ENCODE measurements around the gene FNIP2. TPM values are rescaled to one million over a fixed set of nuclear protein-coding genes. Genes with fewer than 3 reads are reported as not detected.

Gene FNIP2
- total RNA-seq, 1 donor from 2014 or later = 36.5 TPM

DNA sequence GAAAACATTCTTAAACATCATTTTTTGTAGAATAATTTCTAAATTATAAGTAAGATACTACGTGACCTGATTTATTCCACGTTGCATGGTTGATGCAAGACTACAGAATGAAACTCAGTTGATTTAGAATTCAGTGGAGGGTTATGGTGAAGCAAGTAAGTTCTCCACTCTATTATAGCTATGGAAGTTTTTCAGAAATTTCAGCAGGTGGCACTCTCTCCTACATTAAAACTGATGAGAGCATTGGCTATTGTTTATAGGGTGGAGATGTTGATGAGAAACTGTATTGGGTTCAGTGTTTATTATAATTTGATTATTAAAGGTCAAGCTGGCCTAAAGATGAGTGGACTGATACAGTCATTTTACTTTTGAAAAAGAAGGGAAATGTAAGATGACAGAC is 88.0 kb downstream of the FNIP2 start:
- H3K27ac Mint-ChIP-seq = no peak overlapping the region
- H3K4me3 Mint-ChIP-seq = no peak overlapping the region
- no peak for DNase-seq (ENCODE audit: extremely low spot score, unreplicated experiment)
- TF ChIP-seq, protein P1, sequence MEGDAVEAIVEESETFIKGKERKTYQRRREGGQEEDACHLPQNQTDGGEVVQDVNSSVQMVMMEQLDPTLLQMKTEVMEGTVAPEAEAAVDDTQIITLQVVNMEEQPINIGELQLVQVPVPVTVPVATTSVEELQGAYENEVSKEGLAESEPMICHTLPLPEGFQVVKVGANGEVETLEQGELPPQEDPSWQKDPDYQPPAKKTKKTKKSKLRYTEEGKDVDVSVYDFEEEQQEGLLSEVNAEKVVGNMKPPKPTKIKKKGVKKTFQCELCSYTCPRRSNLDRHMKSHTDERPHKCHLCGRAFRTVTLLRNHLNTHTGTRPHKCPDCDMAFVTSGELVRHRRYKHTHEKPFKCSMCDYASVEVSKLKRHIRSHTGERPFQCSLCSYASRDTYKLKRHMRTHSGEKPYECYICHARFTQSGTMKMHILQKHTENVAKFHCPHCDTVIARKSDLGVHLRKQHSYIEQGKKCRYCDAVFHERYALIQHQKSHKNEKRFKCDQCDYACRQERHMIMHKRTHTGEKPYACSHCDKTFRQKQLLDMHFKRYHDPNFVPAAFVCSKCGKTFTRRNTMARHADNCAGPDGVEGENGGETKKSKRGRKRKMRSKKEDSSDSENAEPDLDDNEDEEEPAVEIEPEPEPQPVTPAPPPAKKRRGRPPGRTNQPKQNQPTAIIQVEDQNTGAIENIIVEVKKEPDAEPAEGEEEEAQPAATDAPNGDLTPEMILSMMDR (conservative IDR thresholded peaks at IDR 0.05) = peak; percentile 76
- peaks cover 6% of the 10 kb centered on the region for H3K4me1 Mint-ChIP-seq (ENCODE audit: unreplicated experiment)
- H3K27me3 Mint-ChIP-seq = no peaks in the 10 kb centered on the region
- no peaks in the 10 kb centered on the region for H3K9me3 Mint-ChIP-seq
- peaks cover 12% of the 10 kb centered on the region for H3K36me3 Mint-ChIP-seq

DNA sequence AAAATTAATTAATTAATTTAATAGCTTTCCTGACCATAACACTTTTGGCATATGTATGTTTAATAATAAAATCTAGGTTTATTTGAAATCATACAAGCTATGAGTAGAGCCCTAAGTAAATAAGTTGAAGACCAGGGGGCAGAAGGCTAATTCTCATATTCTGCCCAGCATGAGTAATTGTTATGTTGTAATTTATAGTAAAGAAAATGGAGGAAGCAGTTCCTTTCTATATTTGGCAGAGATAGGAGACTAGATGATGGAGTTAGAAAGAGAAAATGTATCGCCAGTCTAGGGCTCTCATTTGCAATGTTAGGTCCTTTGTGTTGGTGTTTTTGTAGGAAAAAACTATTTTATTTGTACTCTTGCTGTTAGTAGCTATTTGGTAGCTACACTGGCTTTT is 89.1 kb downstream of the FNIP2 start:
- DNase-seq (ENCODE audit: extremely low spot score, unreplicated experiment) = no peak
- TF ChIP-seq, protein P1 (conservative IDR thresholded peaks at IDR 0.05) = no peak
- Mint-ChIP-seq H3K4me1 (ENCODE audit: unreplicated experiment) (peaks cover 6% of the 10 kb centered on the region), H3K36me3 (peaks cover 22% of the 10 kb centered on the region), H3K9me3 (no peaks in the 10 kb centered on the region), H3K4me3 (no peak overlapping the region), H3K27me3 (no peaks in the 10 kb centered on the region), H3K27ac (no peak overlapping the region)

DNA sequence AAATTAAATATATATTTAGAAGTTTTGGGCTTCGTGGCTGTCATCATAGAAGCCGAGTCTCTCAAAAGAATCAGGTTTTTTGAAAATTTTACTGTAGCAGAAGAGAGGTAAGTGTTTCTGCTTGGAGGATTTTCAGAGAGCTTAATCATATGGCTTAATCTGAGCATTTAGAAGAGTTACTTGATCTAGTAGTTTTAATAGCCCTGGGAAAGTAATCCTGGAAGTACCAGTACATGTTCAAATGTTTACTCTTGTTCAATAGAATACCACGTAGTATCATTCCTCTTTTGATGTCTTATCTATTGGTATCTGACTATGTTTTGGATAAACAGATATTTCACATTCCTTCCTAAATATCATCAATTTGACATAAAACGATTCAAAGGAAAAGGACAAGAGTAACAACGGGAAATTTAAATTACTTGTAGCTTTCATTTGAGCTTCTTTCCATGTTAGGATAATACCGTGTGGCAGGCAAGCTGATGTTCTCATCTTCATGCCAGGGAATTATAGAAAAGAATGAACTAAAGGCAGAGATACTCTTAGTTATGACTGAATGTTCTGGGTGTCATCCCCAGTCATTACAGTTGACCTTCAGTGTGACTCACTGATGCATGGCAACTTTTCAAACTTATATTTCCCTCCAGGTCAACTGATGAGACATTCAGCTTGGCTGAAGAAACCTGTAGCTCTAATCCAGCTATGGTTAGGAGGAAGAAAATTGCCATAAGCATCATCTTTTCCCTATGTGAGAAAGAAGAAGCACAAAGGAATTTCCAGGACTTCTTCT is 89.8 kb downstream of the FNIP2 start:
- peaks cover 6% of the 10 kb centered on the region for H3K4me1 Mint-ChIP-seq (ENCODE audit: unreplicated experiment)
- TF ChIP-seq, protein P1 (conservative IDR thresholded peaks at IDR 0.05) = no peak
- no peak overlapping the region for H3K4me3 Mint-ChIP-seq
- no peak for DNase-seq (ENCODE audit: extremely low spot score, unreplicated experiment)
- no peaks in the 10 kb centered on the region for H3K27me3 Mint-ChIP-seq
- peaks cover 23% of the 10 kb centered on the region for H3K36me3 Mint-ChIP-seq
- no peak overlapping the region for H3K27ac Mint-ChIP-seq
- no peaks in the 10 kb centered on the region for H3K9me3 Mint-ChIP-seq

DNA sequence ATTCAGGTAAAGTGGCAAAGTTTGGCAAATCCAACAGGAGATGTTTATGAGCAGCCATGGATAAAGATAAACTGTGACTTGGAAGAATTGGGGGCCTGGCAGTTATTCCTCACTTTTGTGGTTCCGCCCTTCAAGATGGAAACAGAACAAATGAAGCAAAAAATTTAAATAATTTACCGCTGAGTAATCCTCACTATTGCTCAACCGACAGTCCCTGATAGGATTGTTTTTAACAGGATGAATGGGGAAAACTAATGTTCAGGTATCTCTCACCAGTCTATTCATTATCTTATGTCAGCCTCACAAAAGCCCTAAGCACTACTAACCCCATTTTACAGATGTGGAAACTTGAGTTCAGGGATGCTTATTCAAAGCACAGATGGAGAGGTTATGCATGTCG is 90.8 kb downstream of the FNIP2 start:
- no peaks in the 10 kb centered on the region for H3K27me3 Mint-ChIP-seq
- TF ChIP-seq, protein P1 (conservative IDR thresholded peaks at IDR 0.05) = no peak
- no peak overlapping the region for H3K27ac Mint-ChIP-seq
- peaks cover 4% of the 10 kb centered on the region for H3K4me1 Mint-ChIP-seq (ENCODE audit: unreplicated experiment)
- no peaks in the 10 kb centered on the region for H3K9me3 Mint-ChIP-seq
- no peak overlapping the region for H3K4me3 Mint-ChIP-seq
- peaks cover 26% of the 10 kb centered on the region for H3K36me3 Mint-ChIP-seq
- DNase-seq (ENCODE audit: extremely low spot score, unreplicated experiment) = no peak

DNA sequence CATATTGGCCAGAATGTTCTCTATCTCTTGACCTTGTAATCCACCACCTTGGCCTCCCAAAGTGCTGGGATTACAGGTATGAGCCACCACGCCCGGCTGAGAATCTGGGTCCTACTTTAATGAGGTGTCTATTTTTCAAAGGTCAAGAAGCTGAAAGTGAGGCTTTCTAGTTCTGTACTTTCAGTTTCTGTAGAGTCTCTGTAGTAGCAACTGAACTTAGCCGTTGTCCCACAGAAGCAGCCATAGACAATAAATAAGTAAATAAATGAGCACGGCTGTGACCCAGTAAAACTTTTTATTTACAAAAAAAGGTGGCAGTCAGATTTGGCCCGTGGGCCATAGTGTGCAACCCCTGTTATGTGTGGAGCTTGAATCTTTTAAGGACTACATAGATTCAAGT is 92.0 kb downstream of the FNIP2 start:
- no peak overlapping the region for H3K27ac Mint-ChIP-seq
- TF ChIP-seq, protein P1 (conservative IDR thresholded peaks at IDR 0.05) = no peak
- no peak overlapping the region for H3K4me3 Mint-ChIP-seq
- H3K36me3 Mint-ChIP-seq = peaks cover 29% of the 10 kb centered on the region
- no peak for DNase-seq (ENCODE audit: extremely low spot score, unreplicated experiment)
- H3K4me1 Mint-ChIP-seq (ENCODE audit: unreplicated experiment) = no peaks in the 10 kb centered on the region
- no peaks in the 10 kb centered on the region for H3K27me3 Mint-ChIP-seq
- H3K9me3 Mint-ChIP-seq = no peaks in the 10 kb centered on the region

Data from type B pancreatic cell (in vitro differentiated cells).